Bronchial epithelial cell (primary cell): ENCODE measurements around the gene DUSP22. TPM values are rescaled to one million over a fixed set of nuclear protein-coding genes. Genes with fewer than 3 reads are reported as not detected.

Source experiments
- DNase-seq: peaks from one replicate; pipeline ENCODE4 v3.0.0-alpha.2; 2010; ENCODE audit warnings: low read depth
- FAIRE-seq: peaks from 2 replicates; lab custom pipeline; 2011; peaks lifted over from hg19 to GRCh38; lab: Jason Lieb, UNC
- H3K27me3 ChIP-seq: 2 replicates; pipeline ENCODE4 v1.5.1; 2011; ENCODE audit warnings: low read length; ENCODE audit not compliant: control insufficient read depth, insufficient read depth
- H3K36me3 ChIP-seq: 2 replicates; pipeline ENCODE4 v1.5.1; 2011; ENCODE audit warnings: low read length; ENCODE audit not compliant: control insufficient read depth, insufficient read depth
- H3K4me3 ChIP-seq: 2 replicates; pipeline ENCODE4 v1.5.1; 2011; ENCODE audit warnings: mild to moderate bottlenecking, low read depth, low read length, control low read depth
- total RNA-seq: library from RNA; depleted of rRNA; stranded (reverse); fragments of >200 nt; gene quantifications from 2 replicates; pipeline ENCODE4 v1.2.1, GENCODE V29; 2014
- TF ChIP-seq, protein P1 (sequence below): IDR thresholded peaks from 2 replicates; pipeline ENCODE4 v1.5.1; 2011; ENCODE audit warnings: mild to moderate bottlenecking, moderate library complexity, low read length, control low read depth, inconsistent platforms; ENCODE audit not compliant: insufficient read depth, severe bottlenecking

Gene DUSP22
- total RNA-seq, 1 donor from 2014 or later = 33.7 TPM

DNA sequence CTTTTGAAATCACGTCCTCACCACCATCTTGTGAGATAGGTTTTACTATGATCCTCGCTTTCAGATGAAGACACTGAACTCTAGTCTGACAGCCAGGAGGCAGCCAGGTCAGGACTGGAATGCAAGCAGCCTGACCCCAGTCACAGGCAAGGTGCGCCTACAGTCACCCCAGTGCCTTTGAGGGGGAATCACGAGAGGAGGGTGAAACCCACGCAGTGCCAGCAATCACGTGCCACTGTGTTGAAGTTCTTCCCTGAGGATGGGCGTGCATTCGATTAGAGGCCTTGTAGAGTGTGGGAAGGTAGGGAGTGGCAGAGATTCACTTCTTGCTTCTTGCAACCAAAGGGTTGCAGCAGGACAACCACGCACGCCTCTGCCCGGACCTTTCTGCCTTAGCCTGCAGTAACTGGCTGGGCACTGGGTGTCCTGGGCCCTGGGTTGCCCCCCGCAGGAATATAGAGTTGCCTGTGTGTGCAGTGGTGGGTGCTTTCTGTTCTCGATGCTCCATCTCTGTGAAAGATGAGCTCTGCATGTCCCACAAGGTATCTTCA is 65.6 kb downstream of the DUSP22 start:
- DNase-seq (no peak), FAIRE-seq (peak; percentile 77)
- Histone ChIP-seq H3K4me3 (no peak overlapping the region), H3K27me3 (no peaks in the 10 kb centered on the region), H3K36me3 (no peaks in the 10 kb centered on the region)
- TF ChIP-seq, protein P1, sequence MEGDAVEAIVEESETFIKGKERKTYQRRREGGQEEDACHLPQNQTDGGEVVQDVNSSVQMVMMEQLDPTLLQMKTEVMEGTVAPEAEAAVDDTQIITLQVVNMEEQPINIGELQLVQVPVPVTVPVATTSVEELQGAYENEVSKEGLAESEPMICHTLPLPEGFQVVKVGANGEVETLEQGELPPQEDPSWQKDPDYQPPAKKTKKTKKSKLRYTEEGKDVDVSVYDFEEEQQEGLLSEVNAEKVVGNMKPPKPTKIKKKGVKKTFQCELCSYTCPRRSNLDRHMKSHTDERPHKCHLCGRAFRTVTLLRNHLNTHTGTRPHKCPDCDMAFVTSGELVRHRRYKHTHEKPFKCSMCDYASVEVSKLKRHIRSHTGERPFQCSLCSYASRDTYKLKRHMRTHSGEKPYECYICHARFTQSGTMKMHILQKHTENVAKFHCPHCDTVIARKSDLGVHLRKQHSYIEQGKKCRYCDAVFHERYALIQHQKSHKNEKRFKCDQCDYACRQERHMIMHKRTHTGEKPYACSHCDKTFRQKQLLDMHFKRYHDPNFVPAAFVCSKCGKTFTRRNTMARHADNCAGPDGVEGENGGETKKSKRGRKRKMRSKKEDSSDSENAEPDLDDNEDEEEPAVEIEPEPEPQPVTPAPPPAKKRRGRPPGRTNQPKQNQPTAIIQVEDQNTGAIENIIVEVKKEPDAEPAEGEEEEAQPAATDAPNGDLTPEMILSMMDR = no peak

DNA sequence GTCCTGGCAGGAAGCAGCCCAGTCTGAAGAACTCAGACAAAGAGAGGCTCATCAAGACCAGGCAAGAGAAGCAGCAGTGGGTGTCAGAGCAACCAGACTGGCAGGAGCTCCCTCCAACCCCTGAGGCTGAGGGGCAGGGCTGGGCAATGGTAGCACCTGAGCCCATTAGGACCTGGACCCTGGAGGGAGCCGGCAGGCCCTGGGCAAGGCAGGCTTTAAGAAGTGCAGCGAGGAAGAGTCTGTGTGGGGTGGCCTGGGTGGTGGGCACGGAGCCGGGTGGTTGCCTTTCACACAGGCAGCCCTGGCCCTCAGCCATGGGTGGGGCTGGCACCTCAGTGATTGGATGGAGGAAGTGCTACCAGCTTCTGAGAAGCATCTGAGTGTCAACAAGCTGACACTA is 66.1 kb downstream of the DUSP22 start:
- DNase-seq (no peak), FAIRE-seq (no peak)
- TF ChIP-seq, protein P1 = no peak
- H3K27me3 ChIP-seq = no peaks in the 10 kb centered on the region
- no peaks in the 10 kb centered on the region for H3K36me3 ChIP-seq
- no peak overlapping the region for H3K4me3 ChIP-seq

DNA sequence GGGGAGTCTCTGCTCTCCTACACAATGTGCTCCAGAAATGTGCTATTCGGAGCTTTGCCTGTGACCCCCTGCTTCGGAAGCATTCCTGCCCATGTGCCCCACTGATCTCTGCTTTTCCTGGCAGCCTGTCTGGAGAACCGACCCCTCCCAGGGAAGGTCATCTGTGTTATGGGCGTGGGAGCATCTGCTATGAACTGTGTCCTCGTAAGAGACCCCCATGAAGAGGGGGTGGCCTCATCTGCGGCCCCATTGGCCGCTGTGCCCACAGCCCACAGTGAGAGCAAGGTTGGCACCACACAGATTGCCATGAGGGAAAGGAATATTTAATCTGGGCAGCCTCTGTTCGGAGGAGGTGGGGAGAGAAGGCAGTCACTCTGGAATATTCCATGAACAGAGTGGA is 66.6 kb downstream of the DUSP22 start:
- DNase-seq (no peak), FAIRE-seq (no peak)
- Histone ChIP-seq H3K36me3 (no peaks in the 10 kb centered on the region), H3K27me3 (no peaks in the 10 kb centered on the region), H3K4me3 (no peak overlapping the region)
- TF ChIP-seq, protein P1 = no peak

DNA sequence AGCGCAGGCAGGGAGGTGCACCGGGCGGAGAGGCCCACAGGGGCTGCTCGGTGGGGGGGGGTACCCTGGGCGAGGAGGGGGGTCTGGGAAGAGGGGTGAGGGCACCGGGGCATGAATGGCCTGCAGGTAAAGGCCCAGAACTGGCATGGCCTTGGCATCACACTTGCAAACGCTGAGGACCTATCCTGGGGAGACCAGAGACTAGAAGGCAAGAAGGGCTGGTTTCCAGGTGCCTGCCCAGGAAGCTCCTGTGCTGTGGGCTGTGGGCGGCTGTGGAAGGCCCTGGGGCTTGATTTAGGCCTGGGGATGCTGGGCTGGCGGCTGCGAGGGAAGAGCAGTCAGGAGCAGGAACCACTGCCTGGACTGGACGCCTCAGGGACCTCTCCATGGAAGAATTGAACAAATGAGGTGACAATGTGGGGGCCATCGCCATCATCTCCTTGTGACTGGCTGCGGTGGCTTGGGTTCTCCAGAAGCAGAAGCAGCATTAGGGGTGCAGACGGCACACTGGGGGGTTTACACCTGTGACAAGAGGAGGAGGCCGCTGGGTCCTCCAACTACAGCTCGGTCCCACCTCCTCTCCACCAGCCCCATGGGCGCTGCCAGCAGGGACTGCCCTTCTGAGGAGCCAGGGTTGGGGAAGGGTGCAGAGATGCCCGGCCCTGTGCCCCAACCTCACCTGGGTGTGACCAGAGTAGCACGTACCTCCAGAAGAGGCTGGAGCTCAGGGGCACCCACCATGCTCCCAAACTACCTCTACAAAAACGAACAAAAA is 67.2 kb downstream of the DUSP22 start:
- DNase-seq (no peak), FAIRE-seq (no peak)
- TF ChIP-seq, protein P1 = no peak

DNA sequence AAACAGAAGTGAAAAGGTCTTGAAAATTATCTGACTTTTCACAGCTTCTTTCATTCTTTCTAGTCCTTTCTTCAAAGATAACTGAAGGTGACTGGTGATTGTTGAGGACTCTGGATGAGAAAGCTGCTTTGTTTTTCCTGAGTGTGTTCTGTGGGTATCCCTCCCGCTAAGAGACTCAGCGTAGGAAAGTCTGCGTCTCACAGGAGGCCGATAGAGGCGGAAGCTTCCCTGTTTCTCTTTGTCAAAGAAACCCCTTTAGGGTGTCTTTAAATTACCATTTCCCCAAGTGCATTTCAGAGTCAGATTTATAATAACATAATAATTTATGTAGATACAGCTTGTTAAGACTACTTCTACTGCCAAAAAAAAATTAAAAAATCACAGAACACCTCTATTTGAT is 68.1 kb downstream of the DUSP22 start:
- H3K27me3 ChIP-seq = no peaks in the 10 kb centered on the region
- DNase-seq = no peak
- no peak for FAIRE-seq
- TF ChIP-seq, protein P1 = no peak
- no peaks in the 10 kb centered on the region for H3K36me3 ChIP-seq
- no peak overlapping the region for H3K4me3 ChIP-seq

More for the DNA sequence above, 67.2 kb downstream of the DUSP22 start:
- Histone ChIP-seq H3K4me3 (no peak overlapping the region), H3K36me3 (no peaks in the 10 kb centered on the region), H3K27me3 (no peaks in the 10 kb centered on the region)
